GM21381 (cell line): ENCODE results near the gene PCDHB9.
"Not testable (repeated sequence)": the region's sequence is repeated elsewhere in the genome, so short reads cannot be mapped to it uniquely, and the experiment has no call there.

Experiments
- ATAC-seq: cut with Tn5 transposase; IDR thresholded peaks from one replicate; pipeline ENCODE4 v1.9.1; 2021; ENCODE audit warnings: mild to moderate bottlenecking, moderate library complexity; ENCODE audit not compliant: unreplicated experiment

The PCDHB9 gene

GRCh38 chr5:141234109-141234667 lies 47.2 kb downstream of the PCDHB9 start:
- ATAC-seq = no peak

- not testable (repeated sequence) for ATAC-seq
Observed at GRCh38 chr5:141235922-141236321, 49.0 kb downstream of the PCDHB9 start.

GRCh38 chr5:141236516-141237313 lies 49.8 kb downstream of the PCDHB9 start:
- ATAC-seq = no peak
